ENCODE measurements around the gene ELMO2.

ELMO2 gene

DNA sequence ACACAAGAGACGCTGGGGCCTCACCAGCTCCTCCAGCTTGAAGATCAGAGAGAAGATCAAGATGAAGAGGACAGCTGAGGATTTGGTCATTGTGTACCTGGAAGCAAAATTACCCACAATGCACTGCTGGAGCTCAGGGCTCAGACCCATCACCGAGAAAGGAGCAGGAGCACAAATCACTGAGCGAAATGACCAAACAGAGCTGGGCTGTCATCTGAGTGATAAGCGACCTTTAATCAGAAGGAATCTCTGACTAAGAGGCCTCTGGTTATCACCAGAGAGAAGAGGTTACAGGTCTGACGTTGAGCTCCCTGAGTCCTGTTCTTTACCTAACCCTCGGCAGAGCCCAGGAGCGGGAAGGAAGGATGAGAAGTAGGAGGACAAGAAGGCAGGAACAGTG lies 50.6 kb downstream of the ELMO2 start:
- Histone ChIP-seq H2BK12ac (ENCODE audit: low read length in 2 of 2) (no peak overlapping the region), H3K27ac (ENCODE audit: low read length, poor library complexity, severe bottlenecking) (no peak overlapping the region), H3K23ac (ENCODE audit: low read length in 2 of 2) (no peak overlapping the region), H3K14ac (ENCODE audit: low read length in 2 of 2) (no peak overlapping the region), H3K9me3 (ENCODE audit: control insufficient read depth, low read length) (no peaks in the 10 kb centered on the region), H4K91ac (ENCODE audit: low read length) (no peak overlapping the region), H3K4me1 (ENCODE audit: control insufficient read depth, insufficient read depth, low read depth, low read length) (peaks cover 22% of the 10 kb centered on the region), H3K36me3 (ENCODE audit: control insufficient read depth in 1 of 2, insufficient read depth in 2 of 2, low read depth in 1 of 2, low read length in 2 of 2) (peaks cover 57 to 77% of the 10 kb centered on the region in 2 experiments), H2BK15ac (ENCODE audit: low read depth, poor library complexity, severe bottlenecking) (no peak overlapping the region), H4K8ac (ENCODE audit: low read length) (no peak overlapping the region), H2AFZ (ENCODE audit: low read depth, low read length) (no peak overlapping the region), H3K79me1 (replicated peaks; ENCODE audit: low read length, poor library complexity, severe bottlenecking) (peaks cover 41% of the 10 kb centered on the region), H2BK120ac (ENCODE audit: low read depth, low read length) (no peak overlapping the region), H2BK5ac (ENCODE audit: low read depth, low read length, poor library complexity, severe bottlenecking) (no peak overlapping the region), H3K4me3 (ENCODE audit: insufficient read depth in 1 of 2, low read depth in 1 of 2, low read length in 2 of 2) (no peak overlapping the region), H3K4me2 (ENCODE audit: low read length, poor library complexity, severe bottlenecking) (no peak overlapping the region), H2AK5ac (ENCODE audit: low read length, severe bottlenecking) (no peak overlapping the region), H3K27me3 (ENCODE audit: control insufficient read depth in 1 of 2, insufficient read depth in 1 of 2, low read length in 2 of 2) (no peaks in the 10 kb centered on the region), H3K9ac (ENCODE audit: low read length) (no peak overlapping the region), H3K18ac (ENCODE audit: low read depth in 1 of 2, low read length in 2 of 2) (no peak overlapping the region), H3K4ac (ENCODE audit: low read depth in 1 of 2, low read length in 2 of 2) (no peak overlapping the region)
- WGBS = 91% methylated on average over 7 of the region's 7 CpGs
- DNase-seq = no peak

DNA sequence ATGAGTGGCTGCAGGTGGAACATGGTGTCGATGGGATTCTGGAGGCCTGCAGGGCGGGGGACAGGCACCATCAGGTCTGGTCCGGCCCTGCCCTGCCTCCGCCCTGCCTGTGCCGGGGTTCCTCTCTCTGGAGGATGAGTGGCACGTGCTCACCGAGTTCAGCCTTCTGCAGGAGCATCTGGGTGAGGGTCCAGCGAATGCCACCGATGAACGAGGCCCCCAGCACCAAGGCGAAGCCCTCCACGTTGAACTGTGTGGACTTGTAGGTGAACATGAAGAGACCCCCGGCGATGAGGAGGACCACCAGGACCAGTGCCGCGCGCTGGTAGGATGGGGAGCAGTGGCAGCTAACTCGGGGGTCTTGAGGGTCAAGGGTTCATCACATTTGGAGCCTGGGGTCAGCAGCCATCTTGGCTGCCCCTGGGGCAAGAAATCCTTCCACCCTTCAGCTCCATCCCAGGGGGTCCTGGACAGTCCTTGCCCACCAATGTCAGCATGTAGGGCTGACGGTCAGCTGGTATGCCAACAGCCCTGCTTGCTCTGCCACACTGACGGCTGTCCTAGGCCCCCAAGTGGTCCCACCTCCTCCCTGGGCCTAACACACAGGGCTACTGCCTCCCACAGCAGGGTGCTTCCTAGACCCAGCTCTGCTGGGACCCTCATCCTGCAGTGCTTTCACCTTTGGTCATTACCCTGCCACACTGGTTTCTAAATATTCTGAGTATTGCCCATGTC lies 51.3 kb downstream of the ELMO2 start:
- Histone ChIP-seq H3K4ac (ENCODE audit: low read depth in 1 of 2, low read length in 2 of 2) (no peak overlapping the region), H3K4me1 (ENCODE audit: control insufficient read depth, insufficient read depth, low read depth, low read length) (peaks cover 28% of the 10 kb centered on the region), H3K4me3 (ENCODE audit: insufficient read depth in 1 of 2, low read depth in 1 of 2, low read length in 2 of 2) (no peak overlapping the region), H2BK15ac (ENCODE audit: low read depth, poor library complexity, severe bottlenecking) (no peak overlapping the region), H3K79me1 (replicated peaks; ENCODE audit: low read length, poor library complexity, severe bottlenecking) (peaks cover 40% of the 10 kb centered on the region), H2BK5ac (ENCODE audit: low read depth, low read length, poor library complexity, severe bottlenecking) (no peak overlapping the region), H2AK5ac (ENCODE audit: low read length, severe bottlenecking) (no peak overlapping the region), H2BK120ac (ENCODE audit: low read depth, low read length) (no peak overlapping the region), H3K9ac (ENCODE audit: low read length) (no peak overlapping the region), H4K91ac (ENCODE audit: low read length) (no peak overlapping the region), H3K23ac (ENCODE audit: low read length in 2 of 2) (no peak overlapping the region), H2BK12ac (ENCODE audit: low read length in 2 of 2) (no peak overlapping the region), H3K27me3 (ENCODE audit: control insufficient read depth in 1 of 2, insufficient read depth in 1 of 2, low read length in 2 of 2) (no peaks in the 10 kb centered on the region), H4K8ac (ENCODE audit: low read length) (no peak overlapping the region), H2AFZ (ENCODE audit: low read depth, low read length) (no peak overlapping the region), H3K18ac (ENCODE audit: low read depth in 1 of 2, low read length in 2 of 2) (no peak overlapping the region), H3K36me3 (ENCODE audit: control insufficient read depth in 1 of 2, insufficient read depth in 2 of 2, low read depth in 1 of 2, low read length in 2 of 2) (peaks cover 56 to 80% of the 10 kb centered on the region in 2 experiments), H3K27ac (ENCODE audit: low read length, poor library complexity, severe bottlenecking) (no peak overlapping the region), H3K4me2 (ENCODE audit: low read length, poor library complexity, severe bottlenecking) (no peak overlapping the region), H3K9me3 (ENCODE audit: control insufficient read depth, low read length) (no peaks in the 10 kb centered on the region), H3K14ac (ENCODE audit: low read length in 2 of 2) (no peak overlapping the region)
- no peak for DNase-seq
- WGBS = 96% methylated on average over 20 of the region's 20 CpGs

DNA sequence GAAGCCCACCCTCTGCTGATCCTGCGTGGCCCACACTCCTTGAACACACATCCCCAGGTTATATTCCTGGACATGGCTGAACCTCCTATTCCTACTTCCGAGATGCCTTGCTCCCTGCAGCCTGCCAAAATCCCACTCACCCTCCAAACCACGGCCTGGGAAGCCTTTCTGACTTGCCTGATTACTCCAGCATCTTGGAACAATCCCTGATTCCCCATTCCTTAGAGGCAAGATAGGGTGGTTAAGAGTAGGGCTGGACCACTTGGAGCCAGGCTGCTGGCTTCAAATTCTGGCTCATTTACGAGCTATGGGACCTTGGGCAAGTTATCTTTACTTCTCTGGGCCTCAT lies 52.2 kb downstream of the ELMO2 start:
- no peak for DNase-seq
- no peak overlapping the region for H3K14ac ChIP-seq (ENCODE audit: low read length in 2 of 2)
- no peak overlapping the region for H3K23ac ChIP-seq (ENCODE audit: low read length in 2 of 2)
- no peak overlapping the region for H2AFZ ChIP-seq (ENCODE audit: low read depth, low read length)
- H3K27me3 ChIP-seq (ENCODE audit: control insufficient read depth in 1 of 2, insufficient read depth in 1 of 2, low read length in 2 of 2) = no peaks in the 10 kb centered on the region
- WGBS = 98% methylated on average over 4 of the region's 4 CpGs
- H3K79me1 ChIP-seq (replicated peaks; ENCODE audit: low read length, poor library complexity, severe bottlenecking) = peaks cover 38% of the 10 kb centered on the region
- no peak overlapping the region for H3K4me3 ChIP-seq (ENCODE audit: insufficient read depth in 1 of 2, low read depth in 1 of 2, low read length in 2 of 2)
- no peak overlapping the region for H4K8ac ChIP-seq (ENCODE audit: low read length)
- H3K4ac ChIP-seq (ENCODE audit: low read depth in 1 of 2, low read length in 2 of 2) = no peak overlapping the region
- H2BK5ac ChIP-seq (ENCODE audit: low read depth, low read length, poor library complexity, severe bottlenecking) = no peak overlapping the region
- peaks cover 35% of the 10 kb centered on the region for H3K4me1 ChIP-seq (ENCODE audit: control insufficient read depth, insufficient read depth, low read depth, low read length)
- H3K9ac ChIP-seq (ENCODE audit: low read length) = no peak overlapping the region
- H2BK15ac ChIP-seq (ENCODE audit: low read depth, poor library complexity, severe bottlenecking) = no peak overlapping the region
- no peak overlapping the region for H3K4me2 ChIP-seq (ENCODE audit: low read length, poor library complexity, severe bottlenecking)
- peaks cover 56 to 78% of the 10 kb centered on the region in 2 experiments for H3K36me3 ChIP-seq (ENCODE audit: control insufficient read depth in 1 of 2, insufficient read depth in 2 of 2, low read depth in 1 of 2, low read length in 2 of 2)
- no peak overlapping the region for H4K91ac ChIP-seq (ENCODE audit: low read length)
- H2AK5ac ChIP-seq (ENCODE audit: low read length, severe bottlenecking) = no peak overlapping the region
- H3K9me3 ChIP-seq (ENCODE audit: control insufficient read depth, low read length) = no peaks in the 10 kb centered on the region
- no peak overlapping the region for H3K27ac ChIP-seq (ENCODE audit: low read length, poor library complexity, severe bottlenecking)
- H3K18ac ChIP-seq (ENCODE audit: low read depth in 1 of 2, low read length in 2 of 2) = no peak overlapping the region
- H2BK12ac ChIP-seq (ENCODE audit: low read length in 2 of 2) = no peak overlapping the region
- no peak overlapping the region for H2BK120ac ChIP-seq (ENCODE audit: low read depth, low read length)

DNA sequence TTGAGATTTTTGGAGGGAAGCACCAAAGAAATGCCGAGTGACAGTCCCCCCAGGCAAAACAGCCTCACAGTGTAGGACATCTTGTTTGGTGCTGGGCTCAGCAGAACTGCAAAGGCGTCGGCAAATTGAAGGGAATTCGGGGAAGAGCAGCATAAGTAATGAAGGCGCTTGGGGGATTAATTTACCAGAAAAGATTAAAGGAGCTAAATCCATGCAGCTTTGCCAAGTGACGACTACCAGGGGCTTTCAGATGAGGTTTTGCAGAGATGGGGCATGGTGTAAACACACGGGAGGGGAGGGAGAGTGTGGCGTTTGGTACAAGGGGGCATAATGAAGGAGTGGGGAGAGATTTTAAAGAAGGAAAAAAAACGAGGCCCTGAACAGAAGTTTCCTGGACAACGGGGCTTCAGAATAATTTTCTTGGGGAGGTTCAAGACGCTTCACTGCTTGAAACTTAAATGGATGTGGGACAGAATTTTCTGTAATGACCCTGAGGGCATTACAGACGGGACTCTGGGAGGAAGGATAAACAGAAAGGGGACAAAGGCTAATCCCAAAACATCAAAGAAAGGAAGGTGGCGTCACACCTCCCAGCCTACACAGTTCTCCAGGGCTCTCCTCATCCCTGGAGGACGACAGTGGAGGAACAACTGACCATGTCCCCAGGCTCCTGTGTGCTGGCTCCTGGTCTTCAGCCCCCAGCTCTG lies 52.8 kb downstream of the ELMO2 start:
- no peak for DNase-seq
- no peak overlapping the region for H3K27ac ChIP-seq (ENCODE audit: low read length, poor library complexity, severe bottlenecking)
- H2BK12ac ChIP-seq (ENCODE audit: low read length in 2 of 2) = no peak overlapping the region
- H2AFZ ChIP-seq (ENCODE audit: low read depth, low read length) = no peak overlapping the region
- H4K8ac ChIP-seq (ENCODE audit: low read length) = no peak overlapping the region
- no peak overlapping the region for H3K18ac ChIP-seq (ENCODE audit: low read depth in 1 of 2, low read length in 2 of 2)
- no peak overlapping the region for H2BK15ac ChIP-seq (ENCODE audit: low read depth, poor library complexity, severe bottlenecking)
- no peak overlapping the region for H3K23ac ChIP-seq (ENCODE audit: low read length in 2 of 2)
- H3K36me3 ChIP-seq (ENCODE audit: control insufficient read depth in 1 of 2, insufficient read depth in 2 of 2, low read depth in 1 of 2, low read length in 2 of 2) = peaks cover 56 to 74% of the 10 kb centered on the region in 2 experiments
- H3K79me1 ChIP-seq (replicated peaks; ENCODE audit: low read length, poor library complexity, severe bottlenecking) = peaks cover 34% of the 10 kb centered on the region
- no peak overlapping the region for H3K4me2 ChIP-seq (ENCODE audit: low read length, poor library complexity, severe bottlenecking)
- no peak overlapping the region for H2BK120ac ChIP-seq (ENCODE audit: low read depth, low read length)
- no peak overlapping the region for H2AK5ac ChIP-seq (ENCODE audit: low read length, severe bottlenecking)
- no peak overlapping the region for H3K4ac ChIP-seq (ENCODE audit: low read depth in 1 of 2, low read length in 2 of 2)
- WGBS = 92% methylated on average over 14 of the region's 14 CpGs
- peaks cover 39% of the 10 kb centered on the region for H3K4me1 ChIP-seq (ENCODE audit: control insufficient read depth, insufficient read depth, low read depth, low read length)
- H2BK5ac ChIP-seq (ENCODE audit: low read depth, low read length, poor library complexity, severe bottlenecking) = no peak overlapping the region
- H3K27me3 ChIP-seq (ENCODE audit: control insufficient read depth in 1 of 2, insufficient read depth in 1 of 2, low read length in 2 of 2) = no peaks in the 10 kb centered on the region
- H3K9ac ChIP-seq (ENCODE audit: low read length) = no peak overlapping the region
- no peak overlapping the region for H3K4me3 ChIP-seq (ENCODE audit: insufficient read depth in 1 of 2, low read depth in 1 of 2, low read length in 2 of 2)
- H4K91ac ChIP-seq (ENCODE audit: low read length) = no peak overlapping the region
- no peak overlapping the region for H3K14ac ChIP-seq (ENCODE audit: low read length in 2 of 2)
- no peaks in the 10 kb centered on the region for H3K9me3 ChIP-seq (ENCODE audit: control insufficient read depth, low read length)
